Occipital lobe (tissue), 2 donors: Measurements from ENCODE around the gene DUOXA2. TPM values are rescaled to one million over a fixed set of nuclear protein-coding genes. Genes with fewer than 3 reads are reported as not detected.
"Not testable (repeated sequence)": the region's sequence is repeated elsewhere in the genome, so short reads cannot be mapped to it uniquely, and the experiment has no call there.

ENCODE experiments used
- DNase-seq: peaks from one replicate; lab custom pipeline; 2025; lab: John Stamatoyannopoulos, UW
- total RNA-seq: library from RNA; depleted of rRNA; stranded (reverse); fragments of >200 nt; gene quantifications from one replicate; pipeline ENCODE4 v1.2.3, GENCODE V29; 2014

Gene DUOXA2
- total RNA-seq, 1 donor from 2014 or later, result not detected

DNA sequence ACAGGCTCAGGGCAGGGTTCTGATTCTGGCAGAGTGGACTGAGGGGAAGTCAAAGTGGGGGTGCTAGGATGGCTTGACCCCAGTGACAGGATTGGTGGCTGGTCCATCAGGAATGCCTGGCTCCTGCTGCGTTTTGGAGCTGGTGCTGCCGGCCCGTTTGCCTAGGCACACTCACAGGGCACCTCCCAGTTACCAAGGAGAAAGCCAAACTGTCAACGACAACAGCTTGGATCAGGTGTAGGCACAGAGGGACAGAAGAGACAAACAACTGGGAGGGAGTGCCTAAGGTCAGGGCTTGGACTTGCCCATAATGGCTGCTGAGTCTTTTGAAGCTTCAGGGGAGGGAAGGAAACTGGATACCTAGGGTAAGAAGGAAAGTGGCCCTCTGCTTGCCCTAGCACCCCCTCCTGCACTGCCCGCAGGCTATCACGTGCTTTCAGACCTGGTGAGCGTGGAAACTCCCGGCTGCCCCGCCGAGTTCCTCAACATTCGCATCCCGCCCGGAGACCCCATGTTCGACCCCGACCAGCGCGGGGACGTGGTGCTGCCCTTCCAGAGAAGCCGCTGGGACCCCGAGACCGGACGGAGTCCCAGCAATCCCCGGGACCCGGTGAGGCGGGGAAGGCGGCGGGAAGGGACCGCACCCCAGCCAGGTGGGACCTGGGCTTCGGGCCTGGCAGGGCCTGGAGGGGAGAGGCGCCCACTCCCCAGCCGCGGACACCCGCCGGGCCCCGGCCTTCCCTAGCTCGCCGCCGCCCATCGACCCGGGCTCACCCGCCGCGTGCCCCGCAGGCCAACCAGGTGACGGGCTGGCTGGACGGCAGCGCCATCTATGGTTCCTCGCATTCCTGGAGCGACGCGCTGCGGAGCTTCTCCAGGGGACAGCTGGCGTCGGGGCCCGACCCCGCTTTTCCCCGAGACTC lies 20.8 kb downstream of the DUOXA2 start:
- DNase-seq, result no peak

DNA sequence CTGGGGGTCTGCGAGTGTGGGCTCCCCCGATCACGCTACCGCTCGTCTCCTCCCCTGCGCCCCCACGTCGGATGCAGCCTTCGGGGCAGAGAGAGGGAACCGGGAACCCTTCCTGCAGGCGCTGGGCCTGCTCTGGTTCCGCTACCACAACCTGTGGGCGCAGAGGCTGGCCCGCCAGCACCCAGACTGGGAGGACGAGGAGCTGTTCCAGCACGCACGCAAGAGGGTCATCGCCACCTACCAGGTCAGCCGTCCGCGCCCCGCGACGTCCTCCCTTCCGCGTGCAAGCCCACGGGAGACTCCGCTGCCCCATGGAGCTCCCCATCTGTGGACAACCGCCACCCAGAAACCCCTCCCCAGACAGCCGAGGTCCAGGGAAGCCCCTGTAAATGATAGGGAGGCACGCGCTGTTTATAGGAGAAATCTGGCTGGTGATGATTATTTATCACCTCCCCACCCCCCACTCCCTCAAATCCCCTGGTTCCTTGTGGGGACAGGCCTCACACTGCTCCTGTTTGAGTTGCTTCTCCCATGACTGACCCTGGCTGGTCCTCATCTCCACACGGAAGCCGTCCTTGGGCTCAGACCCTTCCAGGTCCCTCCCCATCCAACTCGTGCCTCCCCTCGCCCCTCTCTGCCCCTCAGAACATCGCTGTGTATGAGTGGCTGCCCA lies 21.7 kb downstream of the DUOXA2 start:
- DNase-seq, result not testable (repeated sequence)

DNA sequence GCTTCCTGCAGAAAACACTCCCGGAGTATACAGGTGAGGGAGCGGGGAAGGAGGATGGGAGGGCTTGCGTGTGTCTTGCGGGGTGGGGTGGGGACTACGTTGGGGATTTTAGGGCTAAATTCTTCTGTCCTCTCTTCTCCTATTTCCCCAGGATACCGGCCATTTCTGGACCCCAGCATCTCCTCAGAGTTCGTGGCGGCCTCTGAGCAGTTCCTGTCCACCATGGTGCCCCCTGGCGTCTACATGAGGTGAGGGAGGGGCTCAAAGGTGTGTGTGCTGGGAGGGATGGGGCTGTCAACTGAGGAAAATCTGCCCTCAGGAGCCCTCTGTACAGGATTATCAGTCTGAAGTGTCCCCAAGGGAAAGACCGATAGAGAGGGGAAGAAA lies 22.2 kb downstream of the DUOXA2 start:
- no peak for DNase-seq

DNA sequence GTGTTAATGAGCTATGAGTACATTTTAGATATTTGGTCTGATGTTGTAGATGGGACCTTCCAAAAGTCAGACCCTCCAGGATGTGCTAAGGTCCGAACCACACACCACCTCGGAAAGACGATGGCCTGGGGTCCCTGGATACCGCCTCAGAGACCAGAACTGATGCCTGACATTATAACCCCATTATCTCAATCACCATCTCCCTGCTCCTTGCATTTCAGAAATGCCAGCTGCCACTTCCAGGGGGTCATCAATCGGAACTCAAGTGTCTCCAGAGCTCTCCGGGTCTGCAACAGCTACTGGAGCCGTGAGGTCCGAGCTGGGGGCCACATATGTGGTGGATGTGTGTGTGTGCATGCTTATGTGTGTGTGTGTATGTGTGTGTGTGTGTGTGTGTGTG lies 23.6 kb downstream of the DUOXA2 start:
- no peak for DNase-seq

GRCh38 chr15:45138814-45139765 lies 25.0 kb downstream of the DUOXA2 start:
- no peak for DNase-seq

DNA sequence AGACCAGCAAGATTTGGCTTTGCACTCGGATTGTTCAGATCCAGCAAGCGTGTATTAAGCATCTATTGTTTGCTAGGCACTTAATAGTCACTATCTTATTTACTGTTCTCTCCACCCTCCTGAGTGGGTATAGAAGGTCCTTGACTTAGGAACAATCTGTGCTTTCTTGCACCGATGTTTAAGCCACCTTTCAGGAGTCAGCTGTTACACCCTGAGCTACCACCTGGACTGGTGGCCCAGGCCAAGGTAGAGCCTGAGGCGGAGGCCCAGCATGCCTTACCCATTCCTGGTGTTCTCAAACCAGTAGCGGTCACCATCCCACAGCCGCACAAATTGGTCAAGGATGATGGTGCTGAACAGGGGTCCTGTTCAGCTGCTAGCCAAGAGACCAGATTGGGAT lies 25.6 kb downstream of the DUOXA2 start:
- DNase-seq, result no peak

DNA sequence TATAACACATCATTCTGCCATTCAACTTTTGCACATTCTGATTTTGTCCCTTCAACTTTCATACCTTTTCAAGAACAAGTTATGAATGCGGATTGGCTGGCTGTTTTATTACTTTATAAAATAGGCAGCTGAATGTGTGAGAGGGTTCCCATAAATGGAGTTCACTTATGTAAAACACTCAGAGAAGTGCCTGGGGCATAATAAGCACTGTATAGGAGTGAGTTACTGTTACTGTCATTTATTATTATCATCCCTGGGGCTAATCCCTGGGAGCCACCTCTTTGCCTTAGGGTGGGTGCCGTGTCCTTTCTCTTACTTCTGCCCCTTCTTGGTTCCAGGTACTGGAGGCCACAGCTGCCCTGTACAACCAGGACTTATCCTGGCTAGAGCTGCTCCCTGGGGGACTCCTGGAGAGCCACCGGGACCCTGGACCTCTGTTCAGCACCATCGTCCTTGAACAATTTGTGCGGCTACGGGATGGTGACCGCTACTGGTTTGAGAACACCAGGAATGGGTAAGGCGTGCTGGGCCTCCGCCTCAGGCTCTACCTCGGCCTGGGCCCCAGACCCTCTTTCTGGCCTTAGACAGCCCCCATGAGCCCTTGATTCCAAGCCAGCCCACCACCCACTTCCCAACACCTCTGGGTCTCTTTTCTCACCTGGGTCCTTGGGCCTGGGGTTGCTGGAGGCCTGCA lies 26.6 kb downstream of the DUOXA2 start:
- no peak for DNase-seq

DNA sequence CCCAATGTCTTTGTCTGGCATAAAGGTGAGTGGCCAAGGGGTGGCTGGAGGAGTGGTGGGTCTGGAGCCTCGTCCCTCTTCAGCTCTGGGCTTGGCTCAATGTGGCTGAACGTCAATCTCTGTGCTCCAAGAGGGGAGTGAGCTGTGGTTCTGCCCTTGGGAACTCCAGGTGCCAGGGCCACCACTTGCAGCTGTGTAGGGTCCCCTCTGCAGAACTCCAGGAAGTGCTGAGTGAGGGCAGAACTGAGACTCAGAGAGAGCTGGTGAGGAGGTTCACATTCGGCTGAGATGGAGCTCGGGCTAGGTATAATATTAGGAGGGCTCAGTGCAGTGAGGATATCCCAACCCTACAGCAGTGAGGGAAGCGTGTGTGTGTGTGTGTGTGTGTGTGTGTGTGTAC lies 27.3 kb downstream of the DUOXA2 start:
- no peak for DNase-seq

GRCh38 chr15:45143056-45143455 lies 28.9 kb downstream of the DUOXA2 start:
- no peak for DNase-seq

DNA sequence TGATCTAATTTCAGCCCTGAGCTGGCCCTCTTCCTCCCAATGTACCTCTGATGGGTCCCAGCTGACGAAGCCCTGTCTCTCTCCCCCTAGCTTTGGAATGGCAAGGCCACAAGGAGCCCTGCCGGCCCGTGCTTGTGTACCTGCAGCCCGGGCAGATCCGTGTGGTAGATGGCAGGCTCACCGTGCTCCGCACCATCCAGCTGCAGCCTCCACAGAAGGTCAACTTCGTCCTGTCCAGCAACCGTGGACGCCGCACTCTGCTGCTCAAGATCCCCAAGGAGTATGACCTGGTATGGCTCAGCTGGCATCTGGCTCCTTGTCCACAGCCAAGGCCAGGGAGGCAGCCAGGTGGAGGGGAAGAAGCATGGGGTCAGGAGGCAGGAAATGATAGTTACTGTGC lies 29.8 kb downstream of the DUOXA2 start:
- no peak for DNase-seq

DNA sequence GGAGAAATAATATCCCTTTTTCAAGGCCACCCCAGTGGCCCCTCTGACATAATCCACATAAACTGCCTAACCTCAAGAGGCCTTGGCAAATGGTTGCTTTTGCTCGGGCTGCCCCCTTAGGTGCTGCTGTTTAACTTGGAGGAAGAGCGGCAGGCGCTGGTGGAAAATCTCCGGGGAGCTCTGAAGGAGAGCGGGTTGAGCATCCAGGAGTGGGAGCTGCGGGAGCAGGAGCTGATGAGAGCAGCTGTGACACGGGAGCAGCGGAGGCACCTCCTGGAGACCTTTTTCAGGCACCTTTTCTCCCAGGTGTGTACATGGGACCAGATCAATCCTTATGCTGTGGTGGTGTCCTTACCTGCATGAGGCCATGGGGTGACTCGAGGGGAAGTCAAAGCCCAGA lies 30.6 kb downstream of the DUOXA2 start:
- DNase-seq, result no peak

DNA sequence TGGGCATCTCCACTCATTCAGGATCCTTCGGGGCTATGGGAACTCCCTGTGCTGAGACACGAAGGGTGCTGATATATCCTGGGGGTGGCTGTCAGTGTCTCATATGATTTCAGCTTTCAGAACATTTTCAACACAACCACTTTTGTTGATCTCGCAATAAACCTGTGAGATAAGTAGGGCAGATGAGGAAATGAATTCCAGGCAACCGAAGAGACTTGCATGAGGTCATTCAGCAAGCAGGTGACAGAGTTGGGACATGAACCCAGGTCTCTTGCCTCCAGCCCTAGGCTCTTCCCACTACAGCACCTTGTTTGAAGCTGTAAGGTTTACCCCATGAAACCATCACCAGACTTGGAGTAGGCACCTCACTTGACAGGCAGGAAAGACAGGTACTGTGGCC lies 32.3 kb downstream of the DUOXA2 start:
- no peak for DNase-seq

DNA sequence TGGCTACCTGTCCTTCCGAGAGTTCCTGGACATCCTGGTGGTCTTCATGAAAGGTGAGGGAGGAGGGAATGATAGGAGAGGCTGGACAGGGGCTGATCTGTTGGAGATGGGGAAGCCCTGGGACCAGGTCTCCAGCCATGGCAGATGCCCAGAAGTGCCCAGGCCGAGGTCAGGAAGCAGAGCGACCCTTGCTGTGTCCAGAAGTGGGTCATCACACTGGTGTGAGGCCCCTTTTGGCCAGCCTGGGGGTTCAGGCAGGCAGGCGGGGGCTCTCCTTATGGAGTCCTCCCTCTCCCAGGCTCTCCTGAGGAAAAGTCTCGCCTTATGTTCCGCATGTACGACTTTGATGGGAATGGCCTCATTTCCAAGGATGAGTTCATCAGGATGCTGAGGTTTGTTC lies 33.5 kb downstream of the DUOXA2 start:
- no peak for DNase-seq

DNA sequence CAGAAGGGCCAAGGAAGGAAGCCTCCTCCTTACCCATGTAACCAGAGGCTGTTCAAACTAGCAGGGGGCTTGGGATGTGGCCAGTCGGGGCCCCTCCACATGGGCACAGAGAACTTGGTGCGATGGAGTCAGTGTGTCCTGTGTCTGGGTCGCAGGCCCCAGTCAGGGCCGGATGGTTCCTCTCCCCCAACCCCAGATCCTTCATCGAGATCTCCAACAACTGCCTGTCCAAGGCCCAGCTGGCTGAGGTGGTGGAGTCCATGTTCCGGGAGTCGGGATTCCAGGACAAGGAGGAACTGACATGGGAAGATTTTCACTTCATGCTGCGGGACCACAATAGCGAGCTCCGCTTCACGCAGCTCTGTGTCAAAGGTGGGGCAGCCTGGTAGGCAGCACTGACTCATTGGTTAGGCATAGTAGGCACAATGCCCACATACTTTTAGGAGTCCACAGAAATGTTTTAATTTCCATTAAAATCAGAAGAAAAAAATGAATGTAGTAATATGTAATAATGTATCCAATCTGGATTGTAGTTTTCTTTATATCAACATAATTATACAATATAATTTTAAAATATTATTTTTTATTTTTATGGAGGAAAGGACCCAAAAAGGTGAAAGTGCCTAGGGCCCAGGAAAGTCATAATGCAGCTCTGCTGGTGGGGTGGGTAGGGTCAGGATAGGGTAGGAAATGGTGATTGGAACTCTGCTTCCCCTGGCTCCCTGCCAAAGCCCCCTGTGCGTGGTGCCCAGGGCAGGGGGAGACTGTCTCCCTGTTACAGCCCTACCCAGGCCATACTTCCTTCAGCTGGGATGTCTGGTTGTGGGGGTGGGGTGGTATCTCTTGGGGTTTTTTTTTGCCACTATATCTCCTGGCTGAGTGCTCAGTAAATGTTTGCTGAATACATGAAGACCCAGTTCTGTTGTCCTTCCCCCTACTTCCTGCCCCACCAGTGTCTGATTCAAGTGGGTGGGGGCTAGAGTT lies 34.2 kb downstream of the DUOXA2 start:
- no peak for DNase-seq

DNA sequence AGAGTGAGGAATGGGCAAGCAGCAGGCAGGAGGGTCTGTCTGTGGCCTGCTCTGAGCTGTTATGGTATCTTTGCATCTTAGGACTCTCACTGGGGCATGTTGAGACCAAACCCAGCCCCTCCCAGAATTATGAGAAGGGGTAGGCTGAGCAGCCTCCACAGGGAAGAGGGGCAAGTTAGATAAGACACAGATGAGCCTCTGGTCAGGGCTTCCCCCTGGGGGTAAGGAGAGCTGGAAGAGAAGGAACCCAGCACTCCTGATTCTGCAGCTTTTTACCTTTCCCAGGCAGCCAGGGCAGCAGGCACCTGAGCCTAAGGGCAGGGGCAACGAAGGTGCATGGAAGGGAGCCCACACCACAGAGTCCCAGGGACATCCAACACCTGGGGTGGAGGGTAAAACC lies 34.9 kb downstream of the DUOXA2 start:
- DNase-seq, result no peak

- DNase-seq, result no peak
These were observed 36.4 kb downstream of the DUOXA2 start for GRCh38 chr15:45150481-45150880.

DNA sequence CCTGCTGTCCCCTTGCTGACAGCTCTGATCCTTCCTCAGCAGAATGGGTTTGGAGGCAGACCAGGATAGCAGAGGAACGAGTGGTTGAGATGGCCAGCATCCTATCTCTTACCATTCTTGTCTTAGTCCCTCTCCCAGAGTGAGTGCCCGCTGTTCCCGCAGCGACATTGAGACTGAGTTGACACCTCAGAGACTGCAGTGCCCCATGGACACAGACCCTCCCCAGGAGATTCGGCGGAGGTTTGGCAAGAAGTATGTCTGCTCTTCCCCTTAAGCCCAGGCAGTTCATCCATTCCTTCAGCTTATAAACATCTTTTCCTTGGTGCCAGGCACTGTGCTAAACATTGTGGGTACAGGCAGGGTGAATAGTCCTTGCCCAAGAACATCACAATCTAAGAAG lies 36.9 kb downstream of the DUOXA2 start:
- DNase-seq, result no peak

GRCh38 chr15:45151998-45152828 lies 38.1 kb downstream of the DUOXA2 start:
- no peak for DNase-seq

GRCh38 chr15:45155739-45156138 lies 41.6 kb downstream of the DUOXA2 start:
- DNase-seq, result no peak
